HG03378 (cell line): Measurements from ENCODE around the gene SPAG9.
"Not testable (repeated sequence)": the region's sequence is repeated elsewhere in the genome, so short reads cannot be mapped to it uniquely, and the experiment has no call there.

Source experiments
- ATAC-seq: cut with Tn5 transposase; IDR thresholded peaks from one replicate; pipeline ENCODE4 v1.9.1; 2021; ENCODE audit warnings: mild to moderate bottlenecking, moderate library complexity; ENCODE audit not compliant: unreplicated experiment

The SPAG9 gene

DNA sequence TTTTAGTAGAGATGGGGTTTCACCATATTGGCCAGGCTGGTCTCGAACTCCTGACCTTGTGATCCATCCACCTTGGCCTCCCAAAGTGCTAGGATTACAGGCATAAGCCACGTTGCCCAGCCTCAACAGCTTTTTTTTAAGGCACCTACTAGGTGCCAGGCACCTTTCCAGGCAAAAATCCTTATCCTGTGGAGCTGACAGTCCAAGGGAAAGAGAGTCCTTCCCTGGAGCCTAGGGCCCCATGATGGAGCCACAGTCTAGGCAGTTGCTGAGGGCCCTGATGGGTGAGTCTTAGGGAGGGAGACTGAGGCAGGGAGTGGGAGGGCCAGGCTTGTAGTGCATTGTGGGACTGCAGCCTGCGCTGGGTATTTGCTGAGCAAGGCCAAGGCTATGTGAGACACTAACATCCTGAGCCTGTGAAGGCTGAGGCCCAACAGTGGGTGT lies 174.9 kb downstream of the SPAG9 start:
- ATAC-seq = no peak

DNA sequence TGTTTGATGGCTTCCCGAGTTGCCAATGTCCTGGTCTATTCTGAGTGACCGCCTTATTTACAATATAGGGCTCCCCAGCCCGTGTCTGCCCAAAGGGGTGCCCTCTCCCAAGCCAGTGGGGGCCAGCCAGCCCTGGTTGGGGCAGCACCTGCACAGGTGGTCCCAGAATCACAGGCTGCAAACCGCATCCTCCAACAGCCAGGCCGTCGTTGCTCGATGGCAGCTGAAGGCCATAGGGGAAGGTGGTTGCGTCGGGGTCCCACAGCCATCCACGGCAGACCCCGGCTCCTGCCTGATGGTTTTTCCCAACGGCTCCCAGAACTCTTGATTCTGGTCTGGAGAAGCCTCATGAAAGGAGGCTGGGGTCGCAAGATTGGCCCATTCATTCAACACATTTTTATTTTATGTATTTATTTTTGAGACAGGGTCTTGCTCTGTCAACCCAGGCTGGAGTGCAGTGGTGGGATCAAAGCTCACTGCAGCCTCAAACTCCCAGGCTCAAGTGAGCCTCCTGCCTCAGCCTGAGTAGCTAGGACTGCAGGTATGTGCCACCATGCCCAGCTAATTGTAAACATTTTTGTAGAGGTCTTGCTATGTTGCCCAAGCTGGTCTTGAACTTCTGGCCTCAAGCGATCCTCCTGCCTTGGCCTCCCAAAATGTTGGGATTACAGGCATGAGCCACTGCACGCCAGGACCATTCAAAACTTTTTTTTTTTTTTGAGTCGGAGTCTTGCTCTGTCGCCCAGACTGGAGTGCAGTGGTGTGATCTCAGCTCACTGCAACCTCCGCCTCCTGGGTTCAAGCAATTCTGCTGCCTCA lies 175.6 kb downstream of the SPAG9 start:
- ATAC-seq = no peak

DNA sequence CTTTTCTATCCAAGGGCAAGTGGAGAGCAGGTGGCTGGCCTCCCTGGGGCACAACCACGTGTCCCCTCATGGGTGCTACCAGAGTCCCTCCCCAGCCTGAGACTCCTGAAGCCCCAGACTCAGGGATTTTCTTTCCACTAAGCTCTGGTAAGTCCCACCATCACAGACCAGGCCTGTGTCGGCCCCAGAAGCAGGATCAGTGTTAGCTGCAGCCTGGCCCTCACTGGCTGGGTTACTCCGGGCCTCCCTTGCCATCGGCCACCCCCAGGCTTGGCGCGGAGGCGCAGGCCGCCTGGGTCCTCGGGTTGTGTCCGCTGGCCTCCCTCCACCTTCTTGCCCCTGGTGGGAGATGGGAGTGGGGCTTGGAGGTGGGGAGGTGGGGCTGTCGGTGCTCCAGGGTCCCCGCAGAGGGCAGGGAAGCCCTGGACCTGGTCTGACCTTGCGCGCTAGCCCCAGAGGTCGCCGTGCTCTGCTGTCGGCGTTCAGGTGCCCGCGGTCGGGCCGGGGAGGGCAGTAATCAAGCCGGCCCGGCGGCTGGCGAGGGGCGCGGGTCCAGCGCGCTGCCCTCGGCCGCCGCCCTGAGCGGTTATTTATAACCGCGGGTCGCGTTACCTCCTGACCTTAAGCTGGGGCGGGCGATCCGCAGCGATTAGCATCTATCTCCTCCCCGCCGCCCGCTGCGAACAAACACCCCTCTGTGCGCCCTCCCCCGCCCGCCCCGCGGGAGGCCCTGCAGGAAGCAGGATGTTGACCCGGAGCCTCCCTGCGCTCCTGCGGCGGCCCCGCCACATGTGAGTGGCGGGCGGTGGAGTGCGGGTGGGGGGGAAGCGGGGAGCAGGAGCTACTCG lies 176.4 kb downstream of the SPAG9 start:
- ATAC-seq = no peak

DNA sequence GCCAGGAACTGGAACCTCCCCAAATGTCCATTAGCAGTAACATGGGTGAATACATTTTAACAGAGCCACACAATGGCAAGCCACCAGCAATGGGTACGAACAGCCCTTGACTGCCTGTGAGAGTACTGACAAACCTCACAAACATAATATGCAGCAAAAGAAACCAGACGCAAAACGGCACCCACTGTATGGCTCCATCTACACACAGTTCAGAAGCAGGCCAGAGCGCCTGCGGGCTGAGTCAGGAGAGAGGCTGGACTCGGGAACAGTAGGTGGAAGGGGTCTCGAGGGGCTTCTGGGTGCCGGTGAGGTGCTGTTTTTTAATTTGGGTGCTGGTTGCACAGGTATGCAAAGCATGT lies 177.1 kb downstream of the SPAG9 start:
- ATAC-seq = no peak

DNA sequence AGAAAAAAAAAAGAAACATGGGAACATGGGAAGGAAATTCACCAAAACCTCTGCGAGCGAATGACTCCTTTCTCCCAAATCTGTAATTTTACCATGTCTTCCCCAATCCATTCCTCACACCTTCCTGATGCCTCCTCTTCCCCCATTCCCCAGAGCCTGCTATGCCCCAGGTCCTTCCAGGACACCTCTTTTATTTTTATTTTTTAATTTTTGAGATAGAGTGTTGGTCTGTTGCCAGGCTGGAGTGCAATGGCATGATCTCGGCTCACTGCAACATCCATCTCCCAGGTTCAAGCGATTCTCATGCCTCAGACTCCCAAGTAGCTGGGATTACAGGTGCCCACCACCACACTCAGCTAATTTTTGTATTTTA lies 179.0 kb downstream of the SPAG9 start:
- not testable (repeated sequence) for ATAC-seq

DNA sequence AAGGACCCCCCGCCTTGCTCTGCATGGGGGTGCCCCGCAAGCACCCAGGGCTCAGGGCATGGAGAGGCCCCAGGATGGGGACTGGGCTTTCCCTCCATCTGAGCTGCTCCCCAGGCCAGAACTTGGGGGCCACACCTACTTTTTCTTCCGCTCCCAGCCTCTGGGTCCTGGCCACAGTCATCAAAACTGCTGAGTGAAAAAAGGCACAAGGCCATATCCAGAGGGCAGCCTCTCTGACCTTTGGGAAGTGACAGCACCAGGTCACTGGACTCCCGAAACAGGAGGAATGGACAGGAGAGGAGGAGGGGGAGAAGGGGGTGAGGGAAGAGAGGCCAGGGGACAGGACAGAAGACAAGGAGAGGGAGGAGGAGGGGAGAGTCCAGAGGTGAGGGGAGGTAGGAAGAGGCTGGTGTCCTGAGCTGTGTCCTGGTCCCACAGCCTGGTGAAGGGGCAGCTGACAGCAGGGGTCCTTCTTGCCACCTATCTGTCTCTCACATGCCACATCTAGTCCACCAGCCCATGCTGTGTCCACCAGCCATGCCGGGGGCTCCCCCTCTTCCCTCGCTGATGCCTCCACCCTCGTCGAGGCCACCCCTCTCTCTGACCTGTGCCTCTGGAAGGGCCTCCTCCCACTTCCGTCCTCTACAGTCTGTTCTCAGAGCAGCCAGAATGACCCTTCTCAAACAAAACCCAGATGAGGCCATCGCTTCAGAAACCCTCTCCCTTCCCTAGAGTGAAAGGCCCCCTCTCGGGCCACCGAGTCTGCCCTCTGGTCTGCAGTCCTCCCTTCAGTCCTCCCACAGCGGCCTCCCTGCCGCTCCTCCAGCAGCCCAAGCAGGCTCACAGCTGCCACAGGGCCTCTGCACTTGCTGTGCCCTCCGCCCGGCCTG lies 180.6 kb downstream of the SPAG9 start:
- no peak for ATAC-seq

DNA sequence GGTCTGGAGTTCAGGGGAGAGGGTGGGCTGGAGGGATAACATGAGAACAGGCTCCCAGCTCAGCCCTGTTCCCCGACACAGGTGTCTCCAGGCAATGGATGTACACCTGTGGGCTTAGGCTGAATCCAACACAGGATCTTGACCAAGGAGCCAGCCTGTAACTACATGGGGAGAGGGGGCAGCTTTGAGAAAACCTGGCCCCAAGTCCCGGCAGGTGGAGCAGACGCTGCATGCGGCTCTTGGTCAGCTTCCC lies 181.2 kb downstream of the SPAG9 start:
- ATAC-seq = no peak

DNA sequence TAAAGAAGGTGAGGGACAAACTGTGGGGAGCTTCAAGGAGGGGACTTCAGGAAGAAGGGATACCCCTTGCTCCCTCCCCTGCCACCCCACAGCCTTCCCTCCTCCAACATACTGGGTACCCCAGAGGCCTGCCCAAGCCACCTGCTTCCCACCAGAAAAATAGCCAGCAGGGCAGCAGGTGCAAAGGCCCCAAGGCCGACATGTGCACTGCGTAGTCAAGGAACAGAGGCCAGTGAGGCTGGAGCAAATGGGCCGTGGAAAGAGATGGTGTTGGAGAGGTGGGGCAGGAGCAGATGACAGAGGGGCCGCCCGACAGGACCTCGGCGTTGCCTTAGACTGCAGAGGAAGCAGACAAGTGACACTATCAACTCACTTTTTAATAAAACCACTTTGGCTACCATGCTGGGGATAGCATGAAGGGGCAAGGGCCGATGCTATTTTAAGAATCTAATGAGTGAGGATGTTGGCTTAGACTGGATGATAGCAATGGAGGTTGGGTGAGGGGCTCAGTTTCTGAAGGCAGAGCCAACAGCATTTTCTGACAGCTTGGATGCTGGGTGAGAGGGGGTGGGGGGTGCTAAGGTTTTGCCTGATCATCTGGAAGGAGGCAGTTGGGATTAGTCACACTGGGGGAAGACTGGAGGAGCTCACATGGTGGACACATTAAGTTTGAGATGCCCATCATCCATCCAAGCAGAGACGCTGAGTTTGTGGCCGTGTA lies 181.7 kb downstream of the SPAG9 start:
- no peak for ATAC-seq

DNA sequence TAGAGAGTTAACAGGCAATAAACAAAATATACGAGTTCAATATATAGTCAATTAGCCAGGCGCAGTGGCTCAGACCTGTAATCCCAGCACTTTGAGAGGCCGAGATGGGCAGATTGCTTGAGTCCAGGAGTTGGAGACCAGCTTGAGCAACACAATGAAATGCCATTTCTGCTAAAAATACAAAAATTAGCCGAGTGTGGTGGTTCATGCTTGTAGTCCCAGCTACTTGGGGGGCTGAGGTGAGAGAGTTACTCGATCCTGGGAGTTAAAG lies 184.7 kb downstream of the SPAG9 start:
- ATAC-seq = no peak

DNA sequence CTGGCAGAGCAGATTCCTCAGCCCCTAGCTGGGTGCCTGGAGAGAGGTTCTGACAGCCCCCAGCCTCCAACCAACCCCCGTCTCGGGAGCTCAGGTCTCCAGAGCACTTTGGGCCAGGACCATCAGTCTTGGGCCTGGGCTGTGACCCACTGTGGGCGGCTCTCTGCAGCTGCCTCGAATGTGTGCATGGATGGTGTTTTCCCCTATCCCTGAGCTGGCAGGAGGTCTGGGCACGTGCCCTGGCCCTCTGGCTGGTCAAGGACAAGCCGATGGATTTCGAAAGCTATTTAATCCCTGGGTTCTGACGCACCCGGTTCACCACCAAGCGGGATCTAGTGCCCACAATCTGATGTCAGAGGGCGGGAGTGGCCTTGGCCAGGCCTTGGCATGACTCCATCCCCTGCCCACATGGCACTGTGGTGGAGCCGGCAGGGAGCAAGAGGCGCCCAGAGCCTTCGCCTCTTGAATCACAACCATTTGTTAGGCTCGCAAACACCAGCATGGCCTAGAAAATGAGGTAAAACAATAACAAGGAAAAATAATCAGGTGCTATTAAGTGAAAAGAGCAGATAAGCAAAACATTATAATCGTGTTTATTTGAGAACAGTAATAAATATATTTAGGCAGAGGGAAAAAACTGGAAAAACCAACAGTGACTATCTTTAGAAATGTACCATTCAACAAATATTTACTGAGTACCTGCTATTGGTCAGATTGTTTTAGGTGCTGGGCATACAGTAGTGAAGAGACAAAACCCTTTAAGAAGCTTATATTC lies 185.3 kb downstream of the SPAG9 start:
- no peak for ATAC-seq

DNA sequence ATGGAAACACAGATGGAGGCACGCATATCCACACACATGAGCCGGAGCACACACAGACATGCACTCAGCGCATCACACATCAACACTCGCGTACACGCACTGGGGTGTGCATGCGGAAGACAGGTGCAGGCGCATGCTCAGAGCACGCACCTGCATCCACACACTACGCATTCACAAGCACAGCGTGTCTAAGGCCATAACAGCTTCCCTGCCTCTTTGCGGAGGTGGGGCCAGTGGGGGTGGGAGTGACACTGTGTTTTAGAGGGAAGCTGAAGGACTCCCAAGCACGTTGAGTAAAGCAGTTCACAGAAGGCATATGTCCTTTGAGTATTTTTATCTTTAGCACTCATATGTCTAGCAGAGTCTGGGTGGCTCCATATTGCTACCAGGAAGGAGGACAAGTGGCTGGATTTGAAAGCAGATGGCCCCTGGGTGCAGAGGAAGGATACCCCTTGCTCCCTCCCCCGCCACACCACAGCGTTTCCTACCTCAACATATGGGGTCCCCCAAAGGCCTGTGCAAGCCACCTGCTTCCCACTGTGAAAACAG lies 185.9 kb downstream of the SPAG9 start:
- no peak for ATAC-seq

DNA sequence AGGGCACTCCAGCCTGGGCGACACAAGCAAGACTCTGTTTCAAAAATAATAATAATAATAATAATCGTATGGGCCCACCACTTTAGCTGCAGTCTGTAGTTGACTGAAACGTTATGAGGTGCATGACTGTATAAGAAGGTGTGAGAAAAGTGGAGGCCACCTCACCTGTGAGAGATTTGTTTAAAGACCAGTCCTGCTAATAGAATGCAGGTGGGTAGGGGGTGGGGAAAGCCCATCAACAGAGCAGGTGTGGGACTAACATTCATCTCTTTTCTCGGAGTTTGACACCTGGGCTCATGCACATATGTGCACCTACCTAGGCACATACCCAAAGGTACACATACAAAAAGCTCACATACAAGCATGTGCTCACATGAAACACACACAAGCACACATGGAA lies 186.5 kb downstream of the SPAG9 start:
- no peak for ATAC-seq

DNA sequence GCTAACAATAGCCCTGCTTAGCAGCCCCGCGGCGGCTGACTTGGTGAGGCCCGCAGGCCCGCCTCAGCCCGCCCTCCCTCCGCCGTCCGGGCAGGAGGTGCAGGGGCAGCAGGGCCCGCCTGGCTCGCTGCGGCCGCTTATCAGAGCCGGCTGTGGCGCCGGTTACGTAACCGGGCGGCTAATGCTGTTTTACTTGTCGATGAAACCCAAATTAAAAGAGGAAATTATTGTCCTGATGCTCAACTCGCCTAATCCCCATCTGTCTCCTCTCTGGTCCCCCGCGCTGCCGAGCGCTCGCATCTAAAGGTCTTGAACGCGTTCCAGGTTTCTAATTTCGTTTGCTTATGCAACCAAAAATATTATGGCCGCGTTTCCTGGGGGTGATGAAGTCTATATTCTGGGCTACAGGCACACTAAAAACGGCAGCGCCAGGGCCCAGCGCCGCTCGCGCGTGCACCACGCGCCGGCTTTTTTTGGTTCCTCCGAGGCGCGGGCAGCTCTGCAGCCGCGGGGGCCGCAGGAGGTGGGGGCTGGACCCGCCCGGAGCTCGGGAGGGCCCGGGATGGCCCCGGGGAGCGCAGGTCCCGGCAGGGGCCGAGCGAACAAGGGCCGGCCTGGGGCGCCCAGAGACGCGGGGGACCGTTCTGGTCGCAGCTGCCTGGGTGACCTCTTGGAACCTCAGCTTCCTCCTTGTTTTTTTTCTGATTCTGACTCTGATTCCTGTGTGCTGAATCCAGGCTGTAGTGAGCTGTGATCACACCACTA lies 189.3 kb downstream of the SPAG9 start:
- no peak for ATAC-seq

DNA sequence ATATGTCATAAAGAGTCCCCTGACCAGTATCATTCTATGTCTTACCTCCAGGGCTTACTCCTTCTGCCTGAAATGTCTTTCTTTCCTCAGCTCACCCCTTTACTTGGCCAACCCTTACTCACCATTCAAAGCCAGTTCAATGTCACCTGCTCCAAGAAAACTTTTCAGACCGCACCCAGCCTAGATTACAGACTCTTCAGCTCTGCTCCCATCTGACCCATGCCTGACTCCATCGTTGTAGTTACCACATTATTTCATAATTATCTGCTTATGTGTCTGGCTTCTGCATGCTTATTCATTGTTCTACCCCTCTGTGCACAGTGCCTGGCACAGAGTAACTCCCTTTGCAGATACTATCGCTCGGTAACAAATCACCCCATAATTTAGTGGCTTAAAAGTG lies 192.0 kb downstream of the SPAG9 start:
- ATAC-seq = no peak

DNA sequence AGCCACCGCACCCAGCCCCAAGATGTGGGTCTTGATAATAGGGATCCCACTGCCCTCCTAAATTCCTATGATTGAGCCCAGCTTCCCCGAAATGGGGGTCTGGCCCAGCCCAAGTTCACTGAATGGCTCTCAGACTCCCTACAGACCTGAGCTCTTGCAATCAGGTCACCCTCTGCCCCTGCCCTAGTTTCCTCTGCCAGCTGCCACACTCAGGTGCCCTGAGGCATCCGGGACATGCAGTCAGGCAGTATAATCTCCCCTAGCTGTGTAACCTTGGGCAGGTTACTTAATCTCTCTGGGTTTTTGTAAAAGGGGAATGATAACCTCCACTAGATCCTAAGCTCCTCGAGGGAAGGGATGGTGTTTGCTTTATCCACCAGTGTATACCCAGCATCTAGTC lies 193.4 kb downstream of the SPAG9 start:
- no peak for ATAC-seq

DNA sequence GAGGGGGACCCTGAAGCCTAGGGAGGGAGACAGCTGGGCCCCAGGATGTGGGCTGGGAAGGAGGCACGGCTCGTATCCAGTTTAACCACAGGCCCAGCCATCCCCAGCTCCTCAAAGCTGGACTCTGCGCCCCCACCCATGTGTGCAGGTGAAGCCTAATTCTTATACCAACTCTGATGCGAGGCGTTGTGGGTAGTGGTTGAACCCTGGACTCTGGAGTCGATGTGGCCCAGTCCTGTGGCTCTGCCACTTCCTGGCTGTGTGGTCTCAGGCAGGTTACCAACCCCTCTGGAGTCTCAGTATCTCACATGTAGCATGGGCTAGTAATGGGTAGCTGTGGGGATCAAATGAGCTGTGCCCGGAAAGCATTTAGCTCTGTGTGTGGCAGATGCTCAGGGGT lies 194.1 kb downstream of the SPAG9 start:
- ATAC-seq = no peak

DNA sequence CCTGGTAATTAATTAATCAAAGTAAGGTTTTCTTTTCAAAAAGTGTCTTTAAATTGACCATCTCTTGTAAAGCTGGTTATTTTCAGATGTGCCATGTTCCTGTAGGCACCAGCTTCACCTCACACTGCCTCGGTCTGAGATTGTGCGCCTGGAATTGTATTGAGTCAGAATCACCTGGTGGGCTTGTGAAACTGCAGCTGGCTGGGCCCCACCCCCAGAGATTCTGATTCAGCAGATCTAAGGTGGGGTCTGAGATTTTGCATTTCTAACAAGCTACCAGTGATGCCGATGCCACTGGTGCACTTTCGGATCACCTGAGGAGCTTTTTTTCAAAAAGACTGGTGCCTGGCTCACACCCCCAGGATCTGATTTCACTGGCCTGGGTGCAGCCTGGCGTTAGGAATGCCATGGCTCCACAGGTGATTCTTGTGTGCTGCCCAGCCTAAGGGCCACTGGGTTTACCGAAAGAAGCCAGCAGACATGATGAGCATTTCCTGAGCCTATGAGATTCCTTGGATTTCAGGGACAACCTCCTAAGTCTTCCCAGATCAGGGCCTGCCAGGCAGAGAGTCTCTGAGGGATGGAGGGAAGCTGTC lies 195.3 kb downstream of the SPAG9 start:
- no peak for ATAC-seq

DNA sequence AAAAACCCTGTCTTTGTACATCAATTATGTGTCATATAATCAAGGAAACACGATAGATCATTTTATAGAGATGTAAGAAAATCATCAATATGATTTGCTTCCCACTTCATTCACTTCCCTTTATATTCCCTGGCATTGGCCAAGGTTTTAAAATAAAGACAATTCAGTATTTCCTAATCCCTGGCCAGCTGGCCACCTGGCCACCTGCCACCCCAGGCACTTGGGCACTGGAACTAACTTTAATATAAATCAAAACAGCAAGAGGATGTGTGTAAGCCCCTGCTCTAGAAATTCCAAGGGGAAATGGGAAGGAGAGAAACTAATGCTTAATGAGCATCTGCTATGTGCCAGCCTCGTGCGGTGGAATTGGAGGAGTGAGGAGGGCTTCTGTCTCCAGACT lies 195.9 kb downstream of the SPAG9 start:
- no peak for ATAC-seq

DNA sequence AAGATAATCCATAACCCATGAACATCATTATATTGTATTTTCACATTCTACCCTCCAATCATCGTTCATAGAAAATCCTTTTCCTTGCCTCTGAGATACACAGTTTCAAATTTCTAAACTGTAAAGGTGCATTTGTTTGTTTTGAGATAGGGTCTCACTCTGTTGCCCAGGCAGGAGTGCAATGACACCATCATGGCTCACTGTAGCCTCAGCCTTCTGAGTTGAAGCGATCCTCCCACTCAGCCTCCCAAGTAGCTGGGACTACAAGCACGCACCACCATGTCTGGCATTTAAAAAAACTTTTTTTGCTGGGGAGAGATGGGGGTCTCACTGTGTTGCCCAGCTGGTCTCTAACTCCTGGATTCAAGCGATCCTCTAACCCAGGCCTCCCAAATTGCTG lies 196.4 kb downstream of the SPAG9 start:
- no peak for ATAC-seq
